HG02840 (cell line): ENCODE data around the gene CEP72.
"Not testable (repeated sequence)": the region's sequence is repeated elsewhere in the genome, so short reads cannot be mapped to it uniquely, and the experiment has no call there.

Experiments used
- ATAC-seq: cut with Tn5 transposase; IDR thresholded peaks from one replicate; pipeline ENCODE4 v1.9.1; 2021; ENCODE audit warnings: mild to moderate bottlenecking, moderate library complexity, moderate number of reproducible peaks; ENCODE audit not compliant: unreplicated experiment, low FRiP score

Gene CEP72

GRCh38 chr5:611731-612486 is at the start of gene CEP72:
Gene CEP72, plus strand, starts transcription at chr5:612340. Its CDS starts 22 bp downstream, at chr5:612362.
- ATAC-seq = peak; percentile 79

GRCh38 chr5:565782-566440 is 46.2 kb upstream of the CEP72 start:
- ATAC-seq = no peak

- ATAC-seq = no peak
Observed at GRCh38 chr5:566636-567309, 45.4 kb upstream of the CEP72 start.

- ATAC-seq = no peak
Observed at GRCh38 chr5:567664-568060, 44.5 kb upstream of the CEP72 start.

GRCh38 chr5:568061-568781 is 43.9 kb upstream of the CEP72 start:
- ATAC-seq = no peak

- ATAC-seq = no peak
Observed at GRCh38 chr5:568809-569208, 43.3 kb upstream of the CEP72 start.

DNA sequence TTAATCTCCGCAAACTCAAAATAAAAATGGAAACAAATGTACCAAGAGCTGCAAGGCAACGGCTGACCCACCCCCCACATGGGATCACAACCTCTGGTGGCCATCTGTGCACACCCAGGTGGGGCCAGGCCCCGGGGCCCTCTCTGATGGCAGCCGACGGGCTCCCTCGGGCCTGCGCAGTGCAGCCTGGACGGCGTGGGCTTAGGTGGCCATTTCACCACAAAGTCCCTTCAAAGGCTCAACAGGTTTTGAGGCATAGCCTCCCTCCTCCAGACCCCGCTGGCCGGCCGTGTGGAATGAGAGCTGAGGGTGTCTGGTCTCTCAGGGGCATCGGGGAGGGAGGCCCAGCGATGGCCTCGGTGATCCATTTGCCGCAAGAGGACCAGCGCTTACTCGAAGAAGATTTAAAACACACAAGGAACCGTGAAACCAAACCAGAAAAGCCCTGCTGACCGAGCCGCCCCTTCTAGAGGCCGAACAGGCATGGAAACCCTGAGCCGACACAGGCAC is 42.7 kb upstream of the CEP72 start:
- no peak for ATAC-seq

- no peak for ATAC-seq
Observed at GRCh38 chr5:569868-570361, 42.2 kb upstream of the CEP72 start.

DNA sequence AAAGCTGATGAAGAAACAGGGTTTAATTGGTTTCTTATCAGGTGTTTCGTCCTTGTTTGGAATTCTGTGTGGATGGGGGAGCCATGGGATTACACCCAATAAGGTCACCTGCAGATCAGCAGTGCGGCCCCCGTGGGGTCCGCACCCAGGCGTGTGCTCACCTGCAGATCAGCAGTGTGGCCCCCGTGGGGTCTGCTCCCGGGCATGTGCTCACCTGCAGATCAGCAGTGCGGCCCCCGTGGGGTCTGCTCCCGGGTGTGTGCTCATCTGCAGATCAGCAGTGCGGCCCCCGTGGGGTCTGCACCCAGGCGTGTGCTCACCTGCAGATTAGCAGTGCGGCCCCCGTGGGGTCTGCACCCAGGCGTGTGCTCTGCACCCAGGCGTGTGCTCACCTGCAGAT is 41.7 kb upstream of the CEP72 start:
- no peak for ATAC-seq

DNA sequence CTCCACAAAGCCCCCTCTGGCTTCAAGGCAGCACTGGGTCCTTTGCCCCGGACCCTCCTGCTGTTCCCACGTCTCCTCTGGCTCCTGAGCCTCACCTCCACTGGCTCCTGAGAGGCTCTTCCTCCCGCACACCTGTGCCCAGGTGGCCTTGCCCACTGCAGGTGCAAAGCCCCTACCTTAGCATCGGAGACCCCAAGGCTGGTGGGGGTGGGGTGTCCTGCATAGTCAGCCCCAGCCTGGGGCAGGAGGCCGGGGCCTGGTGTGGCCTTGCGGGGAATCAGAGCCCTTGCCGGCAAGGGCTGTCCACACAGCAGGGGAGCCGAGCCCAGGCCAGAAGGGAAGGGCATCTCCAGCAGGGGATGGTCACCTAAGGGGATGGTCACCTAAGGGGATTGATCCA is 41.3 kb upstream of the CEP72 start:
- ATAC-seq = no peak

DNA sequence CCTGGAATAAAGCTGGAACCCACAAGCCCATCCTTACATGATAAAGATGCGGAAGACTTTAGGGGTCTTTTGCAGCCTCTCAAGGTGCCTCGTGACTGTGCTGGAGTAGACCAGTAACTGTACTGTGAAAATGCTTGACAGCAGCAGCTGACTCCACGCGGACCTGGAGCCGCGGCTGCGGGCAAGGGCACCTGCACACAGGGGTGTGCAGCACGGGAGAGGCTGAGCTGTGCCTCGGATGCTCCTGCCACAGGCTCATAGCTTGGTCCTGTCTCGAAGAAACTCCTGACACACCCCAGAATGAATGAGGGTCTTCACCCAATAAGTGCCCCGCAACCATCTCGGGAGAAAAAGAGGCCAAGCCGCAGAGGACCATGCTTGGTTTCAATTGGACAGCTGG is 40.3 kb upstream of the CEP72 start:
- ATAC-seq = no peak

GRCh38 chr5:572398-573019 is 39.6 kb upstream of the CEP72 start:
- ATAC-seq = no peak

GRCh38 chr5:573206-573605 is 38.9 kb upstream of the CEP72 start:
- no peak for ATAC-seq

DNA sequence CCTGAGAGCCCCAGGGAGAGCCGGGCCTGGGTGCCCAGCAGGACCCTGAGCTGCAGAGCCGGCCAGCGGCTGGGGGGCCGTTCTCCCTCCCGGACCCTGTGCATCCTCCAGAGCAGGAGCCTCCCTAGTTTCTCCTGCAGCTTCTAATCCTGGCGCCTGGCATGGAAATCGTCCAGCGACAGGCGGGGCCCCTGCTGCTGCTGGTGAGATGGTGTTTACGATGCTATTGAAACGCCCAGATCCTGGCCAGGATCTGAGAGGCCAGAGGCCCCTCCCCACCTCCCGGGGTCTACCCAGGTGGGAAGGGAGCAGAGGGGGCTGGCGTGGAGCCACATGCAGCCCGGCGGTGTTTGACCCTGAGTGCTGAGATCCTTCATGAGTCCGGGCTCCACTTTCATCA is 38.2 kb upstream of the CEP72 start:
- ATAC-seq = no peak

- no peak for ATAC-seq
Observed at GRCh38 chr5:574906-575305, 37.2 kb upstream of the CEP72 start.

- ATAC-seq = no peak
Observed at GRCh38 chr5:575636-576035, 36.5 kb upstream of the CEP72 start.

DNA sequence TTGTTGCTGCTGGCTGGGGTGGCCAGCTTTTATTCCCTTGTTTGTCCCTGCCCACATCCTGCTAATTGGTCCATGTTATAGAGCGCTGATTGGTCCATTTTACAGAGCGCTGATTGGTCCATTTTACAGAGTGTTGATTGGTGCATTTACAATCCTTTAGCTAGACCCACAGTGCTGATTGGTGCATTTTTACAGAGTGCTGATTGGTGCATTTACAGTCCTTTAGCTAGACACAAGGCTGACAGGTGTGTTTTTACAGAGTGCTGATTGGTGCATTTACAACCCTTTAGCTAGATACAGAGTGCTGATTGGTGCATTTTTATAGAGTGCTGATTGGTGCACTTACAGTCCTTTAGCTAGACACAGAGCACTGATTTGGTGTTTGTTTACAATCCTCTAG is 34.9 kb upstream of the CEP72 start:
- ATAC-seq = not testable (repeated sequence)

GRCh38 chr5:577800-578199 is 34.3 kb upstream of the CEP72 start:
- ATAC-seq = no peak

- ATAC-seq = no peak
Observed at GRCh38 chr5:579211-579610, 32.9 kb upstream of the CEP72 start.

DNA sequence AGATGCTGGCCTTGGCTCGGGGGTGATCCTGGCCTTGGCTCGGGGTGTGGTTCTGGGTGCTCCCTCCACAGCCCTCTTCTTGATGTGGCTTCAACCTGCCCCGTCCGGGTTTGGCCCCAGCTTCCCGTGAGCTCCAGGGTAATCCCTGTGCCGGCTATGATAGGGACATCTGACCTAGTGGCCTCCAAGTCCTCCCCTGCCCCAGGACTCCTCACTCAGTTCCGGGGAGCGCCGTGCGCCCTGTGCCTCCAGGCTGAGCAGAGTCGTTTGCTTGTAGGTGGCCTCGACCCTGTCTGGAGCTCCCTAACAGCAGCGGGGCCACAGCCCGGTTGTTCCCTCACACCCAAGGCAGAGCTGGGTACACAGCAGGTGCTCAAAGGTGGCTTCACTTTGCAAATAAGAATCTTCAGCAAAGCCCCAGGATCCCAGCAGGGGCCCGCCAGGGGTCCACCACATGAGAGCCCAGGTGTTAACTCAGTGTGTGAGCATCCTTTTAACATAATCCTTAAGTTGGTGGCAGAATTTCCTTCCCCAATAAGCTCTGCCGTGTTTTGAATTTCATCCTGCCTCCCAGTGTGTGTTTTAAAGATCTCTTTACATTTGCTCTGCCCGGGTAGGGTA is 32.3 kb upstream of the CEP72 start:
- no peak for ATAC-seq
